Thyroid gland (tissue), 4 donors: ENCODE measurements around the gene MIEF1.

ENCODE experiments used
- CTCF ChIP-seq, 6 experiments: fragments of 200-600 bp in 3 of 6; fragments of 450-650 bp in 3 of 6; sonication (generic) in 3 of 6; IDR thresholded peaks; one replicate each; pipeline ENCODE4 v1.5.1; 2016 to 2019; ENCODE audit warnings: antibody characterized with exemption in 6 of 6, mild to moderate bottlenecking in 2 of 6, inconsistent platforms in 1 of 6, moderate library complexity in 1 of 6
- POLR2A ChIP-seq, 2 donors: fragments of 450-650 bp; IDR thresholded peaks; one replicate each; pipeline ENCODE4 v1.6.1; 2017; ENCODE audit warnings: antibody characterized with exemption in 2 of 2, mild to moderate bottlenecking in 2 of 2, moderate library complexity in 1 of 2

- no peak for TF ChIP-seq CTCF (IDR thresholded peaks at IDR 0.05)
- TF ChIP-seq POLR2A (IDR thresholded peaks at IDR 0.05) = no peak
Measured at GRCh38 chr22:39463277-39463676, 38.8 kb upstream of the MIEF1 start.
